HCT116 (cell line): ENCODE data around the gene ANKFN1. TPM values are rescaled to one million over a fixed set of nuclear protein-coding genes. Genes with fewer than 3 reads are reported as not detected.

Experiments used
- ATAC-seq: fragments of 200-7000 bp; cut with Tn5 transposase; 2 replicates; pipeline ENCODE4 v1.9.1; 2020; ENCODE audit warnings: mild to moderate bottlenecking, moderate library complexity
- BruUV-seq: library from RNA; stranded (reverse); fragments of 400-500 nt; replicated peaks from 2 replicates; lab custom pipeline; 2021; lab: Mats Ljungman, UMichigan
- CTCF ChIA-PET: fragments of 300-600 bp; sonication (Branson Sonifier 250); formaldehyde crosslinking; loops from one replicate; lab custom pipeline; 2021; ENCODE audit warnings: antibody characterized with exemption; lab: Charles Lee
- POLR2A ChIA-PET: fragments of 300-600, 350-600 bp; sonication (Branson Sonifier 250); formaldehyde crosslinking; loops from one replicate; lab custom pipeline; 2021; ENCODE audit warnings: antibody characterized with exemption; lab: Charles Lee
- RAD21 ChIA-PET, 2 experiments: fragments of 300-600 bp; sonication (Branson Sonifier 250); formaldehyde crosslinking; loops; one replicate each; lab custom pipeline; 2023; ENCODE audit warnings: low total read pairs in 2 of 2; ENCODE audit not compliant: uncharacterized antibody in 2 of 2, unreplicated experiment in 2 of 2, low non-redundant PET in 1 of 2; lab: Charles Lee
- DNase-seq: peaks from one replicate; pipeline ENCODE4 v3.0.0-alpha.2; 2010; ENCODE audit warnings: low read depth, low spot score
- H2AFZ ChIP-seq: fragments of 200-600 bp; shearing (Covaris generic), sonication (generic); 2 replicates; pipeline ENCODE4 v1.6.1; 2017; ENCODE audit warnings: low read depth, mixed run types, mixed read lengths, antibody characterized with exemption, low read length; ENCODE audit not compliant: poor library complexity, severe bottlenecking
- H3K27ac ChIP-seq: 2 replicates; pipeline ENCODE4 v1.5.1; 2012; ENCODE audit warnings: low read depth, low read length
- H3K27me3 ChIP-seq: fragments of 200-600 bp; sonication (generic); 2 replicates; pipeline ENCODE4 v1.6.1; 2016; ENCODE audit warnings: mixed run types, low read length, mixed read lengths; ENCODE audit not compliant: insufficient read depth
- H3K36me3 ChIP-seq, 2 experiments: fragments of 200-500 bp in 1 of 2; fragments of 200-600 bp in 1 of 2; sonication (Bioruptor generic) in 1 of 2; sonication (generic) in 1 of 2; 2 replicates each; pipeline versions ENCODE4 v1.5.1 to v1.6.1; 2014 to 2016; ENCODE audit warnings: low read length in 2 of 2, inconsistent platforms in 1 of 2, mixed read lengths in 1 of 2, mixed run types in 1 of 2; ENCODE audit not compliant: insufficient read depth in 2 of 2, control insufficient read depth in 1 of 2
- H3K4me1 ChIP-seq, 2 experiments: fragments of 200-600 bp in 1 of 2; sonication (generic) in 1 of 2; 2 replicates each; pipeline versions ENCODE4 v1.5.1 to v1.6.1; 2012 to 2017; ENCODE audit warnings: low read length in 2 of 2, inconsistent platforms in 1 of 2, mild to moderate bottlenecking in 1 of 2, mixed read lengths in 1 of 2, mixed run types in 1 of 2, moderate library complexity in 1 of 2; ENCODE audit not compliant: insufficient read depth in 2 of 2, control insufficient read depth in 1 of 2
- H3K4me2 ChIP-seq: fragments of 200-600 bp; sonication (generic); 2 replicates; pipeline ENCODE4 v1.6.1; 2017; ENCODE audit warnings: mixed run types, low read length, mixed read lengths
- H3K4me3 ChIP-seq, 2 experiments: fragments of 200-600 bp in 1 of 2; sonication (generic) in 1 of 2; replicated peaks in 1 of 2; 2 replicates each; pipeline ENCODE4 v1.5.1; 2011 to 2016; ENCODE audit warnings: low read length in 2 of 2, control low read depth in 1 of 2, low read depth in 1 of 2, mild to moderate bottlenecking in 1 of 2, mixed read lengths in 1 of 2, mixed run types in 1 of 2
- H3K79me2 ChIP-seq: fragments of 200-600 bp; sonication (generic); 2 replicates; pipeline ENCODE4 v1.6.1; 2017; ENCODE audit warnings: mild to moderate bottlenecking, mixed run types, low read length, moderate library complexity, mixed read lengths; ENCODE audit not compliant: insufficient read depth
- H3K9ac ChIP-seq: fragments of 200-600 bp; sonication (generic); 2 replicates; pipeline ENCODE4 v1.6.1; 2016; ENCODE audit warnings: low read length, mixed read lengths
- H3K9me2 ChIP-seq: fragments of 200-600 bp; sonication (generic), shearing (Covaris generic); 2 replicates; pipeline ENCODE4 v1.6.1; 2017; ENCODE audit warnings: mixed run types, mild to moderate bottlenecking, moderate library complexity; ENCODE audit not compliant: insufficient read depth
- H3K9me3 ChIP-seq, 2 experiments: fragments of 200-500 bp in 1 of 2; fragments of 200-600 bp in 1 of 2; sonication (Bioruptor generic) in 1 of 2; sonication (generic) in 1 of 2; 2 replicates each; pipeline ENCODE4 v1.6.1; 2014 to 2017; ENCODE audit warnings: low read length in 2 of 2, mixed read lengths in 2 of 2, inconsistent platforms in 1 of 2, low read depth in 1 of 2, mild to moderate bottlenecking in 1 of 2, mixed run types in 1 of 2, moderate library complexity in 1 of 2; ENCODE audit not compliant: control insufficient read depth in 1 of 2, insufficient read depth in 1 of 2
- H4K20me1 ChIP-seq: fragments of 200-600 bp; sonication (generic), shearing (Covaris generic); 2 replicates; pipeline ENCODE4 v1.6.1; 2017; ENCODE audit warnings: mixed run types, mild to moderate bottlenecking, moderate library complexity; ENCODE audit not compliant: insufficient read depth
- ATF3 ChIP-seq: IDR thresholded peaks from 2 replicates; pipeline ENCODE4 v1.6.1; 2012
- CEBPB ChIP-seq: IDR thresholded peaks from 2 replicates; pipeline ENCODE4 v1.6.1; 2012; ENCODE audit warnings: low read depth
- EGR1 ChIP-seq: IDR thresholded peaks from 2 replicates; pipeline ENCODE4 v1.6.1; 2012; ENCODE audit warnings: low read depth
- EZH2 ChIP-seq: fragments of 200-600 bp; sonication (generic); IDR thresholded peaks from 2 replicates; pipeline ENCODE4 v1.6.1; 2017; ENCODE audit warnings: antibody characterized with exemption, mixed run types
- EZH2phosphoT487 ChIP-seq: fragments of 200-600 bp; IDR thresholded peaks from 2 replicates; pipeline ENCODE4 v1.6.1; 2018; ENCODE audit warnings: antibody characterized with exemption, borderline replicate concordance
- FOSL1 ChIP-seq: IDR thresholded peaks from 2 replicates; pipeline ENCODE4 v1.6.1; 2012; ENCODE audit warnings: low read depth
- POLR2A ChIP-seq: IDR thresholded peaks from 2 replicates; pipeline ENCODE4 v1.7.0; 2011; ENCODE audit warnings: borderline replicate concordance; ENCODE audit not compliant: insufficient read depth, insufficient read length; ENCODE audit errors: extremely low read depth
- POLR2AphosphoS5 ChIP-seq: IDR thresholded peaks from 2 replicates; pipeline ENCODE4 v1.6.1; 2011; ENCODE audit warnings: mild to moderate bottlenecking, low read depth, low read length, moderate library complexity
- RAD21 ChIP-seq: IDR thresholded peaks from 2 replicates; pipeline ENCODE4 v1.6.1; 2012; ENCODE audit warnings: low read depth, mild to moderate bottlenecking
- ZFX ChIP-seq: fragments of 450-650 bp; IDR thresholded peaks from 2 replicates; pipeline ENCODE4 v1.6.1; 2017
- ZNF274 ChIP-seq: fragments of 200-500 bp; sonication (Bioruptor generic); IDR thresholded peaks from 2 replicates; pipeline ENCODE4 v1.6.1; 2014; ENCODE audit warnings: mild to moderate bottlenecking, low read depth, low read length, inconsistent platforms
- intact Hi-C: fragments of 100-400 bp; cut with micrococcal nuclease; formaldehyde crosslinking; loops from 2 replicates; pipeline ENCODE4 v1.10.0; 2022
- total RNA-seq: library from RNA; stranded (reverse); gene quantifications from one replicate; pipeline ENCODE4 v1.2.1, GENCODE V29; 2021; ENCODE audit not compliant: unreplicated experiment
- TF ChIP-seq, protein P1 (sequence below): IDR thresholded peaks from 2 replicates; pipeline ENCODE4 v1.6.1; 2012; ENCODE audit warnings: low read depth

ANKFN1 gene
- total RNA-seq, 1 experiment from 2014 or later, result 1.1 TPM

DNA sequence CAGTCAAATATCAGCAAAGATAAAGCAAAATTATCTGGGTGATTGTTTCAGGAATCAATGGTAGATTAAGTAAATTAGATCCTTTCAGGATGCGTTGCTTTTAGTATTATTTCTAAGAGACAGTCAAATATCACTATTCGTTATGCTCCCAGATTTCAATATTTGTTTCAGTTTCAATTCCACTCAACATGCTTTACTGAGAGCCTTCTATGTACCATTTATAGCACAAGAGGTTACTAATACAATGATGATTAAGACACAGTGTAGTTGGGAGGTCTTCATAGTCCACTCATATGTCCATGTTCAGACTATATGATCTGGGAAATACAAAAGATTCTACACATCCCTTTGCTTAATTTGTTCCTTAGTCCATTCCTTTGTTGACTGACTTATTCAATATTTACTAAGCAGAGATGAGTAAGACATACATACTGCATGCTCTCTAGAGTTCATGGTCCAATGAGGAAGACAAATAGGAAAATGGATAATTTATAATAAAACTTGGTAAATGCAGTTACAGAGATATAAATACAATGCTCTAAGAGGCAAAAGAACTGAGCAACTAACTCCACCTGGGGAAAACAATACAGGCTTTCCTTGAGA is 352.0 kb downstream of the ANKFN1 start:
- ChIA-PET POLR2A (no interaction called here), CTCF (interaction anchor here (1.4 to 9.2 kb wide), 2 partner anchors 211 to 212 kb away, joined by 6 to 221 read pairs; no protein-coding TSS in a partner anchor), RAD21 (interaction anchor here in 1 of 2 experiments (1.2 kb wide), 1 partner anchor 210 kb away, joined by 3 read pairs; no protein-coding TSS in a partner anchor)
- no peaks in the 10 kb centered on the region for H3K79me2 ChIP-seq
- no peak overlapping the region for H2AFZ ChIP-seq
- no peak overlapping the region for H3K4me2 ChIP-seq
- H4K20me1 ChIP-seq, result no peaks in the 10 kb centered on the region
- H3K4me3 ChIP-seq, result no peak overlapping the region
- H3K27me3 ChIP-seq, result peaks cover 56% of the 10 kb centered on the region
- ATAC-seq (no peak), DNase-seq (no peak)
- intact Hi-C loops, result no loop called here
- no TSS peak for BruUV-seq
- no peak for TF ChIP-seq ATF3
- TF ChIP-seq EZH2, result no peak
- TF ChIP-seq POLR2AphosphoS5, result no peak
- TF ChIP-seq RAD21, result no peak
- TF ChIP-seq FOSL1, result no peak
- no peak for TF ChIP-seq EZH2phosphoT487
- TF ChIP-seq ZFX, result no peak
- no peak for TF ChIP-seq ZNF274
- TF ChIP-seq, protein P1, sequence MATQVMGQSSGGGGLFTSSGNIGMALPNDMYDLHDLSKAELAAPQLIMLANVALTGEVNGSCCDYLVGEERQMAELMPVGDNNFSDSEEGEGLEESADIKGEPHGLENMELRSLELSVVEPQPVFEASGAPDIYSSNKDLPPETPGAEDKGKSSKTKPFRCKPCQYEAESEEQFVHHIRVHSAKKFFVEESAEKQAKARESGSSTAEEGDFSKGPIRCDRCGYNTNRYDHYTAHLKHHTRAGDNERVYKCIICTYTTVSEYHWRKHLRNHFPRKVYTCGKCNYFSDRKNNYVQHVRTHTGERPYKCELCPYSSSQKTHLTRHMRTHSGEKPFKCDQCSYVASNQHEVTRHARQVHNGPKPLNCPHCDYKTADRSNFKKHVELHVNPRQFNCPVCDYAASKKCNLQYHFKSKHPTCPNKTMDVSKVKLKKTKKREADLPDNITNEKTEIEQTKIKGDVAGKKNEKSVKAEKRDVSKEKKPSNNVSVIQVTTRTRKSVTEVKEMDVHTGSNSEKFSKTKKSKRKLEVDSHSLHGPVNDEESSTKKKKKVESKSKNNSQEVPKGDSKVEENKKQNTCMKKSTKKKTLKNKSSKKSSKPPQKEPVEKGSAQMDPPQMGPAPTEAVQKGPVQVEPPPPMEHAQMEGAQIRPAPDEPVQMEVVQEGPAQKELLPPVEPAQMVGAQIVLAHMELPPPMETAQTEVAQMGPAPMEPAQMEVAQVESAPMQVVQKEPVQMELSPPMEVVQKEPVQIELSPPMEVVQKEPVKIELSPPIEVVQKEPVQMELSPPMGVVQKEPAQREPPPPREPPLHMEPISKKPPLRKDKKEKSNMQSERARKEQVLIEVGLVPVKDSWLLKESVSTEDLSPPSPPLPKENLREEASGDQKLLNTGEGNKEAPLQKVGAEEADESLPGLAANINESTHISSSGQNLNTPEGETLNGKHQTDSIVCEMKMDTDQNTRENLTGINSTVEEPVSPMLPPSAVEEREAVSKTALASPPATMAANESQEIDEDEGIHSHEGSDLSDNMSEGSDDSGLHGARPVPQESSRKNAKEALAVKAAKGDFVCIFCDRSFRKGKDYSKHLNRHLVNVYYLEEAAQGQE, result no peak
- no peak for TF ChIP-seq EGR1
- no peak for TF ChIP-seq POLR2A
- no peak for TF ChIP-seq CEBPB
- no peaks in the 10 kb centered on the region for H3K4me1 ChIP-seq
- no peak overlapping the region for H3K27ac ChIP-seq
- H3K9me2 ChIP-seq, result no peaks in the 10 kb centered on the region
- H3K9me3 ChIP-seq, result no peaks in the 10 kb centered on the region
- H3K36me3 ChIP-seq, result no peaks in the 10 kb centered on the region
- no peak overlapping the region for H3K9ac ChIP-seq
